Smooth muscle cell (in vitro differentiated cells): ENCODE results near the gene ZNF331. TPM values are rescaled to one million over a fixed set of nuclear protein-coding genes. Genes with fewer than 3 reads are reported as not detected.

ENCODE experiments used
- DNase-seq: peaks from one replicate; lab custom pipeline; 2025; ENCODE audit not compliant: unreplicated experiment; lab: John Stamatoyannopoulos, UW
- H2AFZ ChIP-seq: fragments of 200-600 bp; sonication (generic); 2 replicates; pipeline ENCODE4 v1.6.0; 2016; ENCODE audit warnings: antibody characterized with exemption, low read depth, mild to moderate bottlenecking
- H3F3A ChIP-seq: fragments of 200-600 bp; sonication (generic); 2 replicates; pipeline ENCODE4 v1.6.0; 2017; ENCODE audit warnings: antibody characterized with exemption, low read depth
- H3K27ac ChIP-seq: fragments of 200-600 bp; sonication (generic); 2 replicates; pipeline ENCODE4 v1.5.1; 2016; ENCODE audit warnings: low read depth, mild to moderate bottlenecking
- H3K27me3 ChIP-seq: fragments of 200-600 bp; sonication (generic); 2 replicates; pipeline ENCODE4 v1.6.1; 2016; ENCODE audit warnings: low read depth, mild to moderate bottlenecking
- H3K36me3 ChIP-seq: fragments of 200-600 bp; sonication (generic); 2 replicates; pipeline ENCODE4 v1.5.1; 2016; ENCODE audit warnings: low read depth
- H3K4me1 ChIP-seq: fragments of 200-600 bp; sonication (generic); 2 replicates; pipeline ENCODE4 v1.5.1; 2016; ENCODE audit warnings: low read depth
- H3K4me2 ChIP-seq: fragments of 200-600 bp; sonication (generic); 2 replicates; pipeline ENCODE4 v1.6.0; 2016; ENCODE audit warnings: mild to moderate bottlenecking
- H3K4me3 ChIP-seq: fragments of 200-600 bp; sonication (generic); 2 replicates; pipeline ENCODE4 v1.5.1; 2016; ENCODE audit warnings: mild to moderate bottlenecking
- H3K79me2 ChIP-seq: fragments of 200-600 bp; sonication (generic); 2 replicates; pipeline ENCODE4 v1.6.0; 2016; ENCODE audit warnings: low read depth, mild to moderate bottlenecking
- H3K9ac ChIP-seq: fragments of 200-600 bp; sonication (generic); 2 replicates; pipeline ENCODE4 v1.6.0; 2016; ENCODE audit warnings: low read depth
- H3K9me3 ChIP-seq: fragments of 200-600 bp; sonication (generic); replicated peaks from 2 replicates; pipeline ENCODE4 v1.5.1; 2016; ENCODE audit warnings: low read depth
- H4K20me1 ChIP-seq: fragments of 200-600 bp; sonication (generic); 2 replicates; pipeline ENCODE4 v1.6.0; 2016; ENCODE audit warnings: low read depth
- WGBS: methylation state at CpG from one replicate; pipeline ENCODE4 v1.1.7; 2016; ENCODE audit warnings: low lambda C conversion rate; 5-methylcytosine and 5-hydroxymethylcytosine counted together
- polyA plus RNA-seq: library from polyadenylated mRNA; unstranded; fragments of >200 nt; fragmentation: Nextera tagmentation; extraction: Ambion mirVana; gene quantifications from 2 replicates; pipeline ENCODE4 v1.2.1, GENCODE V29; 2016
- total RNA-seq: library from RNA; depleted of rRNA; stranded (reverse); fragments of >200 nt; gene quantifications from 2 replicates; pipeline ENCODE4 v1.2.3, GENCODE V29; 2014
- TF ChIP-seq, protein P1 (sequence below): fragments of 200-600 bp; sonication (generic); IDR thresholded peaks from 2 replicates; pipeline ENCODE4 v1.5.1; 2017; ENCODE audit warnings: borderline replicate concordance, mild to moderate bottlenecking, antibody characterized with exemption; ENCODE audit not compliant: insufficient read depth, poor library complexity, severe bottlenecking

Gene ZNF331
- total and polyA plus RNA-seq, 2 experiments from 2014 or later: 9.7 to 12.1 TPM

- H3K9ac ChIP-seq: no peak overlapping the region
- peaks cover 8% of the 10 kb centered on the region for H3K79me2 ChIP-seq
- H3K36me3 ChIP-seq: no peaks in the 10 kb centered on the region
- H4K20me1 ChIP-seq: no peaks in the 10 kb centered on the region
- H3K4me1 ChIP-seq: no peaks in the 10 kb centered on the region
- no peaks in the 10 kb centered on the region for H3F3A ChIP-seq
- WGBS: 100% methylated on average over 1 of the region's 1 CpG
- H3K4me2 ChIP-seq: no peak overlapping the region
- DNase-seq: no peak
- no peak overlapping the region for H2AFZ ChIP-seq
- TF ChIP-seq, protein P1, sequence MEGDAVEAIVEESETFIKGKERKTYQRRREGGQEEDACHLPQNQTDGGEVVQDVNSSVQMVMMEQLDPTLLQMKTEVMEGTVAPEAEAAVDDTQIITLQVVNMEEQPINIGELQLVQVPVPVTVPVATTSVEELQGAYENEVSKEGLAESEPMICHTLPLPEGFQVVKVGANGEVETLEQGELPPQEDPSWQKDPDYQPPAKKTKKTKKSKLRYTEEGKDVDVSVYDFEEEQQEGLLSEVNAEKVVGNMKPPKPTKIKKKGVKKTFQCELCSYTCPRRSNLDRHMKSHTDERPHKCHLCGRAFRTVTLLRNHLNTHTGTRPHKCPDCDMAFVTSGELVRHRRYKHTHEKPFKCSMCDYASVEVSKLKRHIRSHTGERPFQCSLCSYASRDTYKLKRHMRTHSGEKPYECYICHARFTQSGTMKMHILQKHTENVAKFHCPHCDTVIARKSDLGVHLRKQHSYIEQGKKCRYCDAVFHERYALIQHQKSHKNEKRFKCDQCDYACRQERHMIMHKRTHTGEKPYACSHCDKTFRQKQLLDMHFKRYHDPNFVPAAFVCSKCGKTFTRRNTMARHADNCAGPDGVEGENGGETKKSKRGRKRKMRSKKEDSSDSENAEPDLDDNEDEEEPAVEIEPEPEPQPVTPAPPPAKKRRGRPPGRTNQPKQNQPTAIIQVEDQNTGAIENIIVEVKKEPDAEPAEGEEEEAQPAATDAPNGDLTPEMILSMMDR: no peak
- H3K9me3 ChIP-seq: no peaks in the 10 kb centered on the region
- H3K4me3 ChIP-seq: no peak overlapping the region
- H3K27ac ChIP-seq: no peak overlapping the region
- H3K27me3 ChIP-seq: no peaks in the 10 kb centered on the region
Observed at GRCh38 chr19:53541971-53542370, 4.0 kb downstream of the ZNF331 start.

DNA sequence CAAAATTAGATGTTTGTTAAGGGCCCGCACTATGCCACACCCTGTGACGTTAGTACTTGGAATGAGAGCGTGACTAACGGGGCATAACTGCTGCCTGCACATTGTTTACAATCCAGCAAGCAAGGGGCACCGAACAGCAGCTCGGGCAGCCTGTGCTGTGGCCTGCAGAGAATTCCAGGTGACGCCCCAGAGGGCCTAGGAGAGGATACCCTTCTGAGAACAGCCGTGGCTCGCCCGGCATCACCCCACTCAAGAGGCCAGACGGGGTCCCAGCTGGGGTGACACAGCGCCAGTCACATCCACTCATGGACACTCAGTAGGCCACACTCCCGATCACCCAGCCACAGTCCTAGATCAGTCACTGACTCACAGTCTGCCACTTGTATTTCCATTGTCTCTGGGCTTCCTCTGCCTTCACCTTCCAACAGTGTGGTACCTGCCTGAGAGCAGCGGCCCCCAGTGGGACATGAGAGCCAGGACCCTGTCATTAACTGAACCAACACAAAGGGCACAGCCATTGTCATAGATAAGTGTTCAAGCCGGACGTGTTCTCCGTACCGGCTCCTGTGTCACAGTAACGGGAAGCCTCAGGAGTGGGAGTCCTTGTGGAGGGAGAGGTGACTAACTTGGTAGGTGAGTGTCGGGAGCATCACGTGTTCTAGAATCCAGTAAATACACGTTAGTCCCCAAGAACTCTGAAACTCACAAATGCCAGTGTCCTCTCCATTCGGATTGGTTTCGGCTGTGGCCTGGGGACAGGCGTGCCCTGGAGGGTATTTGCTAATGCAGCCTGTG lies 7.5 kb downstream of the ZNF331 start:
- 70% methylated on average over 25 of the region's 25 CpGs for WGBS
- Histone ChIP-seq H4K20me1 (no peaks in the 10 kb centered on the region), H3K4me1 (no peaks in the 10 kb centered on the region), H3K27me3 (no peaks in the 10 kb centered on the region), H3K36me3 (no peaks in the 10 kb centered on the region), H3K4me2 (peak overlapping the region; percentile 34), H3K9ac (peak overlapping the region; percentile 28), H3K4me3 (no peak overlapping the region), H3K27ac (peak overlapping the region; percentile 90), H3K9me3 (no peaks in the 10 kb centered on the region), H3K79me2 (peaks cover 3% of the 10 kb centered on the region), H3F3A (no peaks in the 10 kb centered on the region), H2AFZ (no peak overlapping the region)
- TF ChIP-seq, protein P1: no peak
- no peak for DNase-seq

- Histone ChIP-seq H3K4me2 (no peak overlapping the region), H3F3A (no peaks in the 10 kb centered on the region), H3K4me1 (no peaks in the 10 kb centered on the region), H3K9me3 (no peaks in the 10 kb centered on the region), H3K27ac (peak overlapping the region; percentile 90), H3K9ac (no peak overlapping the region), H3K79me2 (peaks cover 9% of the 10 kb centered on the region), H3K4me3 (no peak overlapping the region), H2AFZ (no peak overlapping the region), H3K36me3 (no peaks in the 10 kb centered on the region), H3K27me3 (no peaks in the 10 kb centered on the region), H4K20me1 (no peaks in the 10 kb centered on the region)
- 66% methylated on average over 7 of the region's 7 CpGs for WGBS
- DNase-seq: no peak
- TF ChIP-seq, protein P1: no peak
Observed at GRCh38 chr19:53546758-53547513, 9.0 kb downstream of the ZNF331 start.
